C1 segment of cervical spinal cord (tissue), 14 donors: ENCODE results near the gene LPAR3.

Experiments used
- DNase-seq, 14 donors: peaks; one replicate each; lab custom pipeline; 2025; lab: John Stamatoyannopoulos, UW

Gene LPAR3

GRCh38 chr1:84775535-84775920 is 117.5 kb downstream of the LPAR3 start:
- no peak for DNase-seq

- peak in 8 of 14 donors; percentile 18 to 94 (median 38) for DNase-seq
Observed at GRCh38 chr1:84774669-84775534, 118.1 kb downstream of the LPAR3 start.

- DNase-seq: no peak
Observed at GRCh38 chr1:84773933-84774497, 119.0 kb downstream of the LPAR3 start.

- DNase-seq: no peak
Observed at GRCh38 chr1:84773195-84773594, 119.8 kb downstream of the LPAR3 start.

- DNase-seq: peak in 12 of 14 donors; percentile 19 to 88 (median 63)
Observed at GRCh38 chr1:84772428-84772943, 120.5 kb downstream of the LPAR3 start.

- DNase-seq: no peak
Observed at GRCh38 chr1:84771895-84772294, 121.1 kb downstream of the LPAR3 start.

- no peak for DNase-seq
Observed at GRCh38 chr1:84770481-84770880, 122.5 kb downstream of the LPAR3 start.

- DNase-seq: no peak
Observed at GRCh38 chr1:84769636-84770035, 123.4 kb downstream of the LPAR3 start.

- no peak for DNase-seq
Observed at GRCh38 chr1:84768634-84769033, 124.4 kb downstream of the LPAR3 start.

GRCh38 chr1:84763912-84764680 is 128.9 kb downstream of the LPAR3 start:
- DNase-seq: peak in 1 of 14 donors; percentile 53

- no peak for DNase-seq
Observed at GRCh38 chr1:84762664-84763063, 130.3 kb downstream of the LPAR3 start.
